GM23338 (cell line): ENCODE measurements around the gene MAPK4. TPM values are rescaled to one million over a fixed set of nuclear protein-coding genes. Genes with fewer than 3 reads are reported as not detected.

ENCODE experiments used
- ATAC-seq: fragments of 200-7000 bp; cut with Tn5 transposase; 3 replicates; pipeline ENCODE4 v1.9.1; 2020
- DNase-seq: peaks from one replicate; pipeline ENCODE4 v3.0.0-alpha.2; 2015; ENCODE audit warnings: low spot score
- H2AFZ ChIP-seq: fragments of 200-600 bp; sonication (generic); 2 replicates; pipeline ENCODE4 v1.8.0; 2016; ENCODE audit warnings: antibody characterized with exemption, mild to moderate bottlenecking, moderate library complexity
- H3F3A ChIP-seq: fragments of 200-600 bp; sonication (generic); replicated peaks from 2 replicates; pipeline ENCODE4 v1.8.0; 2017; ENCODE audit warnings: antibody characterized with exemption, mixed run types, low read depth
- H3K27ac ChIP-seq: fragments of 200-600 bp; sonication (generic); 2 replicates; pipeline ENCODE4 v1.6.1; 2016; ENCODE audit warnings: low read depth
- H3K27me3 ChIP-seq: fragments of 200-600 bp; sonication (generic); 2 replicates; pipeline ENCODE4 v1.8.0; 2016; ENCODE audit warnings: mild to moderate bottlenecking, mixed run types, moderate library complexity; ENCODE audit not compliant: insufficient read depth
- H3K36me3 ChIP-seq: fragments of 200-600 bp; sonication (generic); 2 replicates; pipeline ENCODE4 v1.8.0; 2016; ENCODE audit warnings: mild to moderate bottlenecking; ENCODE audit not compliant: insufficient read depth
- H3K4me1 ChIP-seq: fragments of 200-600 bp; sonication (generic); 2 replicates; pipeline ENCODE4 v1.8.0; 2016; ENCODE audit warnings: mild to moderate bottlenecking, moderate library complexity; ENCODE audit not compliant: insufficient read depth
- H3K4me2 ChIP-seq: fragments of 200-600 bp; sonication (generic); 2 replicates; pipeline ENCODE4 v1.7.1; 2017; ENCODE audit warnings: mixed run types
- H3K4me3 ChIP-seq: fragments of 200-600 bp; sonication (generic); 2 replicates; pipeline ENCODE4 v1.6.1; 2016; ENCODE audit warnings: mixed run types
- H3K79me2 ChIP-seq: fragments of 200-600 bp; sonication (generic); replicated peaks from 2 replicates; pipeline ENCODE4 v1.8.0; 2017; ENCODE audit warnings: mild to moderate bottlenecking; ENCODE audit not compliant: insufficient read depth
- H3K9me2 ChIP-seq: fragments of 200-600 bp; sonication (generic); 2 replicates; pipeline ENCODE4 v1.8.0; 2017; ENCODE audit not compliant: insufficient read depth
- H4K20me1 ChIP-seq: fragments of 200-600 bp; sonication (generic); replicated peaks from 2 replicates; pipeline ENCODE4 v1.8.0; 2017; ENCODE audit warnings: mild to moderate bottlenecking; ENCODE audit not compliant: insufficient read depth
- H3K27ac Mint-ChIP-seq: 2 replicates; pipeline ENCODE4 v1.8.0; 2020; ENCODE audit warnings: inconsistent platforms, mild to moderate bottlenecking, moderate library complexity, mixed read lengths
- H3K27me3 Mint-ChIP-seq: 3 replicates; pipeline ENCODE4 v1.8.0; 2022; ENCODE audit warnings: low read depth, mild to moderate bottlenecking, moderate library complexity, mixed read lengths, inconsistent platforms; ENCODE audit not compliant: insufficient read depth, poor library complexity
- H3K36me3 Mint-ChIP-seq: 3 replicates; pipeline ENCODE4 v1.8.0; 2021; ENCODE audit warnings: low read depth, mild to moderate bottlenecking, inconsistent platforms, moderate library complexity, mixed read lengths
- H3K4me1 Mint-ChIP-seq: 3 replicates; pipeline ENCODE4 v1.8.0; 2020; ENCODE audit warnings: mild to moderate bottlenecking, inconsistent platforms, mixed read lengths
- H3K4me3 Mint-ChIP-seq: 3 replicates; pipeline ENCODE4 v1.8.0; 2021; ENCODE audit warnings: moderate library complexity, mild to moderate bottlenecking, inconsistent platforms, mixed read lengths
- H3K9me3 Mint-ChIP-seq: 3 replicates; pipeline ENCODE4 v1.8.0; 2020; ENCODE audit warnings: moderate library complexity, mild to moderate bottlenecking, inconsistent platforms, mixed read lengths
- CREB1 ChIP-seq: fragments of 250-450 bp; sonication (Bioruptor Pico); IDR thresholded peaks from 2 replicates; pipeline ENCODE4 v1.5.0; 2020; ENCODE audit warnings: low read depth, mild to moderate bottlenecking, moderate library complexity
- CTCF ChIP-seq, 2 experiments: fragments of 200-600 bp in 1 of 2; sonication (generic) in 1 of 2; conservative IDR thresholded peaks; 2 replicates each; pipeline versions ENCODE4 v1.5.1 to v1.6.1; 2016 to 2017; ENCODE audit warnings: antibody characterized with exemption in 2 of 2, low read depth in 2 of 2, mild to moderate bottlenecking in 2 of 2, moderate library complexity in 1 of 2
- ETS1 ChIP-seq: IDR thresholded peaks from 2 replicates; pipeline ENCODE4 v1.6.1; 2016; ENCODE audit warnings: antibody characterized with exemption
- EZH2 ChIP-seq: fragments of 200-600 bp; sonication (generic); IDR thresholded peaks from one replicate; pipeline ENCODE4 v1.8.0; 2017; ENCODE audit warnings: antibody characterized with exemption, mild to moderate bottlenecking, low read depth; ENCODE audit not compliant: unreplicated experiment
- EZH2phosphoT487 ChIP-seq: fragments of 200-600 bp; sonication (generic); IDR thresholded peaks from one replicate; pipeline ENCODE4 v1.8.1; 2018; ENCODE audit warnings: antibody characterized with exemption; ENCODE audit not compliant: unreplicated experiment
- NANOG ChIP-seq: IDR thresholded peaks from 2 replicates; pipeline ENCODE4 v1.6.1; 2016; ENCODE audit warnings: antibody characterized with exemption, borderline replicate concordance
- POLR2AphosphoS5 ChIP-seq: IDR thresholded peaks from 2 replicates; pipeline ENCODE4 v1.6.1; 2016; ENCODE audit warnings: antibody characterized with exemption, low read depth
- STAT1 ChIP-seq: IDR thresholded peaks from one replicate; pipeline ENCODE4 v1.6.1; 2016; ENCODE audit warnings: antibody characterized with exemption; ENCODE audit not compliant: unreplicated experiment
- ZNF114 ChIP-seq: fragments of 250-450 bp; sonication (Bioruptor Pico); IDR thresholded peaks from 2 replicates; pipeline ENCODE4 v1.5.0; 2020; ENCODE audit warnings: mild to moderate bottlenecking, moderate library complexity
- ZNF331 ChIP-seq: fragments of 250-450 bp; sonication (Bioruptor Pico); IDR thresholded peaks from 2 replicates; pipeline ENCODE4 v1.5.0; 2020; ENCODE audit warnings: low read depth, mild to moderate bottlenecking, moderate library complexity
- polyA plus RNA-seq: library from polyadenylated mRNA; unstranded; fragments of >200 nt; fragmentation: Nextera tagmentation; extraction: Ambion mirVana; gene quantifications from 2 replicates; pipeline ENCODE4 v1.2.1, GENCODE V29; 2016
- total RNA-seq: library from RNA; depleted of rRNA; stranded (reverse); fragments of >200 nt; shearing (Covaris generic); gene quantifications from 2 replicates; pipeline ENCODE4 v1.2.3, GENCODE V29; 2014

Gene MAPK4
- total and polyA plus RNA-seq, 2 experiments from 2014 or later, result 1.3 to 4.4 TPM

DNA sequence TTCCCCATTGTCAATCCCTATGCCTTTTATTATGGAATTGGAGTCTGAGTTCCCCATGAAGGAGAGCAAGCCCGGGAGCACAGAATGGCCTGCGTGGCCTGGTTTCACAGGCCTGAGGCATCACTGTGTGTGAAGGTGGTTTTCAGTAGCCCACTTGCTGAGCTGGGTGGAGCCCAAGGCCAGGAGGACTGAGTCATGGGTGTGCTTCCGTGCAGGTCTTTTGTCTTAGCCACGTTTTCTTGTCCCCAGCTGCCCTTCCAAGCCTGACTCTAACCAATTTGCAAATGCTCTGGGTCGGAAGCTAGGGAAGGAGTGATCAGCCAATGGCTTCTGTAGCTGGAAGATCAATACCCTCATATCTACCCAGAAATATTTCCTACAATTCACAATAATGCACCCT lies 119.2 kb downstream of the MAPK4 start:
- Mint-ChIP-seq H3K27me3 (peaks cover 3% of the 10 kb centered on the region), H3K9me3 (peaks cover 14% of the 10 kb centered on the region)

DNA sequence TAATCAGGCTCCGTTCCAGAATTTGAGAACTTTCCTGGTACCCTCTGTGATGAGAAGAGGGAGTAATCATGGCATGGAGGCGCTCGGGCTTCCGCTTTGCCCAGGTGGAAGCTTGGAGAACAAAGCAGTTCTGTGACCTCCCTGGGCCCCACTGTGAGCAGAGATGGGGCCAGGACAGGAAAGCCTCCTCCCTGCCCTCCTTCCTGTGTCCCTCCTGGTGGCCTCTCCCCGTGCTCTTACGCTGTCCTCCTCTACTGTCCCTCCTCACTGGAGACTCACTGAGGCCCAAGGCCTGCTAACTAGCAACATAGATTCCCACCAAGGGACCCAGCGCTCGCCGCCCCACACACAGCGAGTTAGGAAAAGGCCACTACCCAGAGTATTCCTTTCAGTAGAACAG lies 119.8 kb downstream of the MAPK4 start:
- 0 out of 2 replicates have a peak, but pooled peaks cover 7% of the 10 kb centered on the region for H3K9me2 ChIP-seq
- no peak overlapping the region for H3K27ac ChIP-seq
- H3K36me3 ChIP-seq, result no peaks in the 10 kb centered on the region
- H2AFZ ChIP-seq, result no peak overlapping the region
- DNase-seq (no peak), ATAC-seq (no peak)
- Mint-ChIP-seq H3K27ac (no peak overlapping the region), H3K36me3 (peaks cover 12% of the 10 kb centered on the region; the same call in 2 of the 3 replicates), H3K27me3 (peaks cover 3% of the 10 kb centered on the region), H3K4me3 (no peak overlapping the region), H3K4me1 (no peaks in the 10 kb centered on the region; the same call in 2 of the 3 replicates), H3K9me3 (peaks cover 14% of the 10 kb centered on the region)
- no peaks in the 10 kb centered on the region for H3K27me3 ChIP-seq
- H4K20me1 ChIP-seq, result no peaks in the 10 kb centered on the region
- no peaks in the 10 kb centered on the region for H3K4me1 ChIP-seq
- H3F3A ChIP-seq, result no peaks in the 10 kb centered on the region
- no peak overlapping the region for H3K4me3 ChIP-seq
- no peaks in the 10 kb centered on the region for H3K79me2 ChIP-seq
- H3K4me2 ChIP-seq, result no peak overlapping the region
- TF ChIP-seq CREB1 (CRISPR knock-in tag) (no peak), ZNF114 (no peak), STAT1 (no peak), POLR2AphosphoS5 (no peak), ZNF331 (no peak)

More for the DNA sequence above, 119.2 kb downstream of the MAPK4 start:
- ATAC-seq (no peak), DNase-seq (no peak)
- Histone ChIP-seq H2AFZ (no peak overlapping the region), H3K4me2 (no peak overlapping the region), H3F3A (no peaks in the 10 kb centered on the region), H3K36me3 (no peaks in the 10 kb centered on the region), H3K4me1 (no peaks in the 10 kb centered on the region), H3K9me2 (0 out of 2 replicates have a peak, but pooled peaks cover 7% of the 10 kb centered on the region), H3K27me3 (no peaks in the 10 kb centered on the region), H3K79me2 (no peaks in the 10 kb centered on the region), H3K27ac (no peak overlapping the region), H3K4me3 (no peak overlapping the region), H4K20me1 (no peaks in the 10 kb centered on the region)
- Mint-ChIP-seq H3K36me3 (peaks cover 12% of the 10 kb centered on the region; the same call in 2 of the 3 replicates), H3K27ac (no peak overlapping the region), H3K4me1 (no peaks in the 10 kb centered on the region; the same call in 2 of the 3 replicates), H3K4me3 (no peak overlapping the region)
- TF ChIP-seq EZH2, result no peak
- TF ChIP-seq POLR2AphosphoS5, result no peak
- TF ChIP-seq ETS1, result no peak
- TF ChIP-seq CTCF (conservative IDR thresholded peaks at IDR 0.05; ENCODE audit: low read depth in 2 of 2), result no peak
- TF ChIP-seq EZH2phosphoT487, result no peak
- no peak for TF ChIP-seq NANOG
- no peak for TF ChIP-seq CREB1 (CRISPR knock-in tag)
- no peak for TF ChIP-seq ZNF331
